ENCODE results near the gene MTA1. TPM values are rescaled to one million over a fixed set of nuclear protein-coding genes. Genes with fewer than 3 reads are reported as not detected.

The MTA1 gene
- total RNA-seq, 4 donors from 2014 or later, result 49.0 to 94.2 (median 67.9) TPM

- Histone ChIP-seq H3K27ac (replicated peaks in 1 of 4) (no peak overlapping the region), H3K36me3 (peaks cover 25 to 47% (median 32%) of the 10 kb centered on the region in 4 donors), H3K4me1 (no peaks in the 10 kb centered on the region), H3K27me3 (no peaks in the 10 kb centered on the region), H3K4me3 (no peak overlapping the region), H3K9me3 (no peaks in the 10 kb centered on the region)
- intact Hi-C loops (cut with DNase I), result no loop called here
- no peak for DNase-seq (ENCODE audit: extremely low spot score)
- TF ChIP-seq EP300 (IDR thresholded peaks at IDR 0.05) (no peak), CTCF (IDR thresholded peaks at IDR 0.05) (no peak), POLR2AphosphoS5 (IDR thresholded peaks at IDR 0.05) (no peak), POLR2A (IDR thresholded peaks at IDR 0.05; ENCODE audit: low read depth) (no peak)
- 88% methylated on average over 23 of the region's 23 CpGs for WGBS
Measured at GRCh38 chr14:105377555-105378182, 42.0 kb upstream of the MTA1 start.

GRCh38 chr14:105378199-105378598 is 41.4 kb upstream of the MTA1 start:
- 89% methylated on average over 11 of the region's 11 CpGs for WGBS
- intact Hi-C loops (cut with DNase I), result no loop called here

GRCh38 chr14:105378873-105379685 is 40.5 kb upstream of the MTA1 start:
- Histone ChIP-seq H3K9me3 (no peaks in the 10 kb centered on the region), H3K4me1 (no peaks in the 10 kb centered on the region), H3K27ac (replicated peaks in 1 of 4) (no peak overlapping the region), H3K4me3 (no peak overlapping the region), H3K36me3 (peaks cover 37 to 57% (median 46%) of the 10 kb centered on the region in 4 donors), H3K27me3 (no peaks in the 10 kb centered on the region)
- TF ChIP-seq EP300 (IDR thresholded peaks at IDR 0.05) (no peak), POLR2AphosphoS5 (IDR thresholded peaks at IDR 0.05) (no peak), POLR2A (IDR thresholded peaks at IDR 0.05; ENCODE audit: low read depth) (no peak), CTCF (IDR thresholded peaks at IDR 0.05) (no peak)
- no peak for DNase-seq (ENCODE audit: extremely low spot score)
- intact Hi-C loops (cut with DNase I), result no loop called here
- 92% methylated on average over 11 of the region's 17 CpGs for WGBS

More at GRCh38 chr14:105378199-105378598, 41.4 kb upstream of the MTA1 start:
- Histone ChIP-seq H3K4me1 (no peaks in the 10 kb centered on the region), H3K36me3 (peaks cover 28 to 51% (median 37%) of the 10 kb centered on the region in 4 donors), H3K9me3 (no peaks in the 10 kb centered on the region), H3K4me3 (no peak overlapping the region), H3K27me3 (no peaks in the 10 kb centered on the region), H3K27ac (replicated peaks in 1 of 4) (no peak overlapping the region)
- no peak for DNase-seq (ENCODE audit: extremely low spot score)
- TF ChIP-seq EP300 (IDR thresholded peaks at IDR 0.05) (no peak), CTCF (IDR thresholded peaks at IDR 0.05) (no peak), POLR2A (IDR thresholded peaks at IDR 0.05; ENCODE audit: low read depth) (no peak), POLR2AphosphoS5 (IDR thresholded peaks at IDR 0.05) (no peak)

- Histone ChIP-seq H3K4me3 (no peak overlapping the region), H3K27me3 (no peaks in the 10 kb centered on the region), H3K4me1 (no peaks in the 10 kb centered on the region), H3K27ac (replicated peaks in 1 of 4) (no peak overlapping the region), H3K9me3 (no peaks in the 10 kb centered on the region), H3K36me3 (peaks cover 46 to 66% (median 54%) of the 10 kb centered on the region in 4 donors)
- intact Hi-C loops (cut with DNase I), result no loop called here
- WGBS, result 100% methylated on average over 6 of the region's 14 CpGs
- TF ChIP-seq EP300 (IDR thresholded peaks at IDR 0.05) (no peak), POLR2A (IDR thresholded peaks at IDR 0.05; ENCODE audit: low read depth) (no peak), POLR2AphosphoS5 (IDR thresholded peaks at IDR 0.05) (no peak)
- DNase-seq (ENCODE audit: extremely low spot score), result no peak
Measured at GRCh38 chr14:105379946-105380345, 39.7 kb upstream of the MTA1 start.

GRCh38 chr14:105380756-105381155 is 38.9 kb upstream of the MTA1 start:
- no peak for DNase-seq (ENCODE audit: extremely low spot score)

More at GRCh38 chr14:105380756-105381155, 38.9 kb upstream of the MTA1 start:
- 88% methylated on average over 7 of the region's 19 CpGs for WGBS
- H3K27me3 ChIP-seq, result no peaks in the 10 kb centered on the region
- H3K27ac ChIP-seq (replicated peaks in 1 of 4), result no peak overlapping the region
- intact Hi-C loops (cut with DNase I), result no loop called here
- peaks cover 47 to 74% (median 63%) of the 10 kb centered on the region in 4 donors for H3K36me3 ChIP-seq
- no peak for TF ChIP-seq CTCF (IDR thresholded peaks at IDR 0.05)
- no peaks in the 10 kb centered on the region for H3K4me1 ChIP-seq
- no peak overlapping the region for H3K4me3 ChIP-seq
- H3K9me3 ChIP-seq, result no peaks in the 10 kb centered on the region
